HG03439 (cell line): ENCODE results near the gene CDK17.
"Not testable (repeated sequence)": the region's sequence is repeated elsewhere in the genome, so short reads cannot be mapped to it uniquely, and the experiment has no call there.

Source experiments
- ATAC-seq: cut with Tn5 transposase; IDR thresholded peaks from one replicate; pipeline ENCODE4 v1.9.1; 2021; ENCODE audit warnings: mild to moderate bottlenecking, moderate library complexity; ENCODE audit not compliant: unreplicated experiment

The CDK17 gene

DNA sequence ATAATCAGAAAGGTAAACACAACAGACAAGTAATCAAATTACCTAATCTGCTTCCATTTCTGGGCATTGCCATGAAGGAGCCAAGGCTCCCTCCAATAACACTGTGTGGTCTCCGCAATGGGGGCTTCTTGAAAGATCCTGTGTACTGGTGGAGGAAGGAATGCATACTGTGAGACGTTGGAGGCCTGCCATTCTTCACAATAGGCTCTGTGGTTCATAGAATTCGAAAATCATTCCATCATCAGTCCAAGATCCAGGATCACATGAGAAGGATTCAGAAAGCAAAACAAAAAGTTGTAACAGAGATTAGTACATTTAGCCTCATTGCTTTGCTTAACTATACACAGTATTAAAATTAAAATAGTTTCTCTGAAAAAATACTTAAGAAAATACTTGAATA lies 76.3 kb downstream of the CDK17 start:
- no peak for ATAC-seq

DNA sequence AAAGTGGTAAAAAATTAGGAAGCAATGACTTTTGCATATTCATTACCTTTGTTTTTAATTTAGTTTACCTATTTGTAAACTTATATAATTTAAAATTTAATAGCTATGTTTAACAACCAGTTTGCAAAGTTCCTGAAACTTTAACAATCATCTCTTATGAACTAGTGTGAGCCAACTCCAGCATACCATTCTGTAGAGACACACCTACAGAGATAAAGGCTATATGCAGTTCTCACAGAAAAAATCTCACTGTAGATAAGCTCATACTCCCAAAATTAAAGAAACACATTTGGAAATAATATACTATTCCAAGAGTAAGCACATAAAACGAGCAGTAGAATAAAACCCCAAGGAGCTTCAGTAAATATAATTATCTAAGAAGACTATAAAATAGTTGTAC lies 77.5 kb downstream of the CDK17 start:
- ATAC-seq: no peak

DNA sequence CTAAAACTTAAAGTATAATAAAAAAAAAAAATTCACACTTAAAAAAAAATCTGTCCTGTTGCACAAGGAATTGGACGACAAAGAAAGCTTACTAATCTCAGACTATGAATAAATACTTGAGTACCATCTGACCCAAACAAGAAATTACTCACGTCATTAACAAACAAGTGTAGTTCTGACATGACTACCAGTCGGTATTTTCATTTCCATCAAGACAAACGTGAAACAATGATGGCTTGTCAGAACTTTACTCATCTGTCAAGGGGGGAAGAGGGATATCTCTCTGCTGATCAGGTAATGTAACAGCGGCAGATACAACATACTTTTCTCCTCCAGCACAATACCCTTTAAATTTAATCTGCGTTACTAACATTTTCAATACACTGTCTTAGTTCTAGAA lies 78.3 kb downstream of the CDK17 start:
- no peak for ATAC-seq

DNA sequence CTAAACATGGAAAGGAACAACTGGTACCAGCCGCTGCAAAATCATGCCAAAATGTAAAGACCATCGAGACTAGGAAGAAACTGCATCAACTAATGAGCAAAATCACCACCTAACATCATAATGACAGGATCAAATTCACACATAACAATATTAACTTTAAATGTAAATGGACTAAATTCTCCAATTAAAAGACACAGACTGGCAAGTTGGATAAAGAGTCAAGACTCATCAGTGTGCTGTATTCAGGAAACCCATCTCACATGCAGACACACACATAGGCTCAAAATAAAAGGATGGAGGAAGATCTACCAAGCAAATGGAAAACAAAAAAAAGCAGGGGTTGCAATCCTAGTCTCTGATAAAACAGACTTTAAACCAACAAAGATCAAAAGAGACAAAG lies 82.4 kb downstream of the CDK17 start:
- not testable (repeated sequence) for ATAC-seq

DNA sequence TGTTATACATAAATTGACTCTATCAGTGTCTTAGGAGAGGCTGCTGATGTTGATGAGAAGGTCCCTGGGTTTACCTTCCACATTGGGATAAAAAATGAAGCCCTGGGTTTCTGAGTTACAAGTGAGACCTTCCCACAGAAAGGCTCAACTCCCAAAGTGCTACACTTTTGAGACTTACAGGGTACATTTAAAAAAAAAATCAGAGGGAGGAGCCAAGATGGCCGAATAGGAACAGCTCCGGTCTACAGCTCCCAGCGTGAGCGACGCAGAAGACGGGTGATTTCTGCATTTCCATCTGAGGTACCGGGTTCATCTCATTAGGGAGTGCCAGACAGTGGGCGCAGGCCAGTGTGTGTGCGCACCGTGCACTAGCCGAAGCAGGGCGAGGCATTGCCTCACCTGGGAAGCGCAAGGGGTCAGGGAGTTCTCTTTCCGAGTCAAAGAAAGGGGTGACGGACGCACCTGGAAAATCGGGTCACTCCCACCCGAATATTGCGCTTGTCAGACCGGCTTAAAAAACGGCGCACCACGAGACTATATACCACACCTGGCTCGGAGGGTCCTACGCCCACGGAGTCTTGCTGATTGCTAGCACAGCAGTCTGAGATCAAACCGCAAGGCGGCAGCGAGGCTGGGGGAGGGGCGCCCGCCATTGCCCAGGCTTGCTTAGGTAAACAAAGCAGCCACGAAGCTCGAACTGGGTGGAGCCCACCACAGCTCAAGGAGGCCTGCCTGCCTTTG lies 84.3 kb downstream of the CDK17 start:
- not testable (repeated sequence) for ATAC-seq

DNA sequence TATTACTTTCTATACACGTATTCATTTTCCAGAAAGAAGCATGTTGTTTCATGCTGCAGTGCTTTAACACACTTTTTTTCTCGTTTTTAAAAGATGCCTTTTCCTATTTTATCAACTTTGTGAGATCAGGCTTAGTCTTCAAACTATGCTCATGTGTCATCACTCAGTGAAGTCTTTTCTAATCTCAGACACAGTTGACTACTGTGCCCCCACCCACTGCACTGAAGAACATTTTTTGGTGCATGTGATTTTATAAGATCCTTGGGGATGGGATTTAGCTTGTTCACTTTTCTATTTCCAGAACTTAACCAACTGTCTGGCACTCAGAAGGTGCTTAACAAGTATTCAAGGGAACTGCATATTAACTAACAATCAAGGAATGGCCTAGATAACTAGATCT lies 85.5 kb downstream of the CDK17 start:
- ATAC-seq: no peak

DNA sequence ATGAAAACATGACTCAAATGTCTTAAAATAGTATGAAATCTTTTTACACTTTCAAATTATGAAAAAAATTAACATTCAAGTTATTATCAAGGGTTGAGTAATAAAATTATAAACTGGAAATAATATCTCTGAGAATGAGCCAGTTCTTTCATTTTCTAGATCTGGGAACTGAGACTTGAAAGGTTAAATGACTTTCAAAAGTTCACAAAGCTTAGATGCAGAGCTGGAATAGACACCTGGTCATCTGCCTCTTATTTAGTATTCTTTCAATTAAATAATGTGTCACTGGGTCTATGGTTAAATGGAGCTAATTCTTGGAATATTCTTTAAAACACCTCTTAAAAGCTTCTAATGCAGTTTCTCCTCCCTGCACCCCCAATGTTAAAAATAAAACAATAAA lies 86.6 kb downstream of the CDK17 start:
- ATAC-seq: no peak

DNA sequence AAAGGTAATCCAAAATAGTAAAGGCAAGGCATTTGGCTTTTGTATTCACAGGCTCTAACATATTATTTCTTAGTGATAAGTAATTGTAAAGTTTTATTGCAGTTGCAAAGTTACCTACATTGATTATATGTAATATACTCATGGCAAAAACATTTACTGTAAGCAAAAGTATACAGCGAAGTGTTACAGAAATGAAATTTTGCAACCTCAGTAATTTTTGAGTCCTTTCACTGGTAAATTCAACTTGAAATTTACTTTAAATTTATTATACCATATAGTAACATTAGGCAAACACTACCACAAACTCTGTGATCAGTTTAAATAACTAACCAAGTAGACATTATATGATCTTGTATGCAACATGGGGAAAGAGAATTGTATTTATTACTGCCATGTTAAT lies 89.0 kb downstream of the CDK17 start:
- no peak for ATAC-seq

DNA sequence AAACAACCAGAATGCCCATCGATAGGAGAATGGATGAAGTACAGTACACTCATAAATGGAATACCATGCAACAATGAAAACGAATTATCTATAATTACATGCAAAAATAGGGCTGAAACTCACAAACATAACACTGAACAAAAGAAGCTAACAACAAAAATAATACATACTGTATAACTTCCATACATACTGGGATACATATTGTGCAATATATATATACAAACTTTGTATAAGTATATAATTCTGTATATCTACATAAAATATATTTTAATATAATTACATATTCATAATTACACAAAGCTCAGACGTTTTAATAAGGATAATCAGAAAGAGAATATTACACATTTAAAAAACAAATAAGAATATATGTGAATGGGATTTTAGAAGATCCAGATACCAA lies 90.2 kb downstream of the CDK17 start:
- ATAC-seq: no peak

DNA sequence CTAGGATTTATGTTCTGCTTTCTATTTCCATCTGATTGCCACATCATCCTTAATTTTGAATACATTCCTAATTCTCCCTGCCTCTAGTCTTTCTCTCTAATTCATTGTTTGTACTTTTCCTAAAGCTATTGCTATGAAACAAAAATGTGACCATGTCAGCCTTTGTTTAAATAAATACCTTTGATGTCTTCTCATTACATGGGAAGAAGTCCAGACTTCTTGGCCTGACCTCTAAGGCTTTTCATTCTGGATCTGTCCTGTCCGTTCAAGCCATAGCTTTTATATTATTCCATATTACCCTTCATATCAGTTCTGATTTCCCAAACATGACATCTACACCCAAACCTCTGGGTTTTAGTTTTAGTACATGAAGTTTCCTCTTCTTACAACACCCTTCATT lies 91.4 kb downstream of the CDK17 start:
- ATAC-seq: no peak

DNA sequence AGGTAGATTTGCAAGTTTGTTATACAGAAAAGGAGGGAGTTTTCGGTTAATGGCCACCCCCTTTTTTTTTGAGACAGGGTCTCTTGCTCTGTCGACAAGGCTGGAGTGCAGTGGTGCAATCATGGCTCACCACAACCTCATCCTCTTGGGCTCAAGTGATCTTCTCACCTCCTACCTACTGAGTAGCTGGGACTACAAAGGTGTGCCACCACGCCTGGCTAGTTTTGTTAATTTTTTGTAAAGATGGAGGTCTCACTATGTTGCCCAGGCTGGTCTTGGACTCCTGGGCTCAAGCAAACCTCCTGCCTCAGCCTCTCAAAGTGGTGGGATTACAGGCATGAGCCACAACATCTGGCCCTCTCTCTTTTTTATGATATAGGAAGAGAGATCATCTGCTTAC lies 94.6 kb downstream of the CDK17 start:
- ATAC-seq: no peak

DNA sequence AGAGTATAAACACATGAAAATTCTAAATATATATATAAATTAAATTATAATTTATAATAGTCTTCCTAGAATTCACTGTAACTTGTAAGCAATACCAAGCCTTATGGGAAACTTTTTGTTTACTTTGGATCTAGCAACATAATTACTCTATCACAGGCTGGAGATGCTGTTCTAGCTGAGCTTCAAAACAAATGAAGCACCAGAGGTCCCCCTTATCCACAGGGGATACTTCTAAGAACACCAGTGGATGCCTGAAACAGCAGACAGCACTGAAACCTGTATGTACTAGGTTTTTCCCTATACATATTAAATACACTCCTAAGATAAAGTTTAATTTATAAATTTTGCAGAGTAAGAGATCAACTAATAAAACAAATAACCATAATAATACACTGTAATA lies 96.6 kb downstream of the CDK17 start:
- ATAC-seq: no peak

DNA sequence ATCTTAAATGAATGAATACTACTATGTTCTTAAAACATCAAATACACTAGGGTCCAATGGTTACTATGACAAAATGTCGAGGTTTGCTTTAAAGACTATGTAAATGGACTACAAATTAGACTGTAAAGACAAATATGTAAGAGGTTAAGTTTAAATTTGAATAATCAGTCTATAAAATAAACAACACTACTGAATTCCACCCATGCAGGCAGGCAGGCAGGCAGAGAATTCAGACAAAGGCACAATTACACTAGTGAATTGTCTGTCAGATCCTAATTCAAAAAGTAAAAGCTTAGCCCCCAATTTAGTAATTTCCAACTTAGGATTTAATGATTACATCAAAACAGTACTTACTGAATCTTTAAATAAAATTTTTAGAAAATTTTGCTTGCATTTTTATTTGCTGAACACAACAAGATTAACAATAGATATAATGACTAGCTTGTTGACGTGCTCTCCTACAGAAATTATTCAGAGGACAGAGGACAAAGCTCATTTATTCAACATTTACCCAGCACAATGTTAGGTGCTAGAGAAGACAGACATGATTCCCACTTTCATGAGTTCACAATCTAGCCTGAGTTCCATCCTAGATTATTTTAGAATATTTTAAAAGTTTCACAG lies 97.4 kb downstream of the CDK17 start:
- no peak for ATAC-seq

DNA sequence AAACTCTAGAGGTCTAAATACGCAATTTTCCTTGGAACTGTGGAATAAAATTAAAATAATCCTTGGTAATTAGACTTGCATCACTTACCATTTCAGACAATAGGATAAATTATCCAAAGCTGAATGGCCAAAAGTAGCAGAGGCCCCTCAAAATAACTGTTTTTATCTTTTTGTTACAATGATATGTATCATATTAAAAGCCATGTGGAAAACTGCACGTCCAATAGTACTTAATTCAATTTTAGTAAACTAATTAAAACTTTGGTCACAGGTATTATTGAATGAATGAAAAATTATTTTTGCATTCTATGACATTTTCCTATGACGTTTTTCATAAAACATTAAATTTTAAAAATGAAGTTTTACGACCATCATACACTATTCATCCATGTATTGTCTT lies 98.5 kb downstream of the CDK17 start:
- no peak for ATAC-seq

DNA sequence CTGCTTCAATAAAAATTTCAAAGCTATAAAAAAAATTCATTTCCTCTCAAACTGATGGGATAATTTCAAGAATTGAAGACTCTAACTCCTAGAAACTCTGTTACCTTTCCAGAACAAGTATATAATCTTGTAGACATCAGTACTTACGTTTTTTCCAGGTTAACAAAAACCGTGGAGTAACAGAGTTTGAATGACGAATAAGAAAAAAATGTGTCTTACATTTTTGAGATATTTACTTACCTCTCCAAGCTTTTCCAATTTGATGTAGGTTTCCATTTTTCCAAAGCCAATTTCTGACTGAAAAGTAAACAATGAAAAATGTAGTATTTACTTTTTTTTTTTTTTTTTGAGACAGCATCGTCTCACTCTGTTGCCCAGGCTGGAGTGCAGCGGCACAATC lies 100.2 kb downstream of the CDK17 start:
- no peak for ATAC-seq

DNA sequence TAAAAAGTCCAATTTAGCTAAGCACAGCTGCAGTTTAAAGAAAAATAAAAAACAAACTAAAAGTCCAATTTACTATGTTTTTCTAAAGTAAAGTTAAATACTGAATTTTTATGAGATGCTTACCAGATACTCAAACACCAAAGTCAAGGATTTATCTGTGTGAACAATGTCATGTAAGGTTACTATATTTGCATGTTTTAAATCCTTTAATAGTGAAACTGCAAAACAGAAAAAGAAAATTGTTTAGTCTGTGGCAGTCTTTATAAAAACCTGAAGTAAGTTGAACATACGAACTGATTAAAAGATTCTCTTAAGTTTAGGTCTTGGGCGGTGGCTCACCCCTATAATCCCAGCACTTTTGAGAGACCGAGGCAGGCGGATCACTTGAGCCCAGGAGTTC lies 102.7 kb downstream of the CDK17 start:
- ATAC-seq: no peak

DNA sequence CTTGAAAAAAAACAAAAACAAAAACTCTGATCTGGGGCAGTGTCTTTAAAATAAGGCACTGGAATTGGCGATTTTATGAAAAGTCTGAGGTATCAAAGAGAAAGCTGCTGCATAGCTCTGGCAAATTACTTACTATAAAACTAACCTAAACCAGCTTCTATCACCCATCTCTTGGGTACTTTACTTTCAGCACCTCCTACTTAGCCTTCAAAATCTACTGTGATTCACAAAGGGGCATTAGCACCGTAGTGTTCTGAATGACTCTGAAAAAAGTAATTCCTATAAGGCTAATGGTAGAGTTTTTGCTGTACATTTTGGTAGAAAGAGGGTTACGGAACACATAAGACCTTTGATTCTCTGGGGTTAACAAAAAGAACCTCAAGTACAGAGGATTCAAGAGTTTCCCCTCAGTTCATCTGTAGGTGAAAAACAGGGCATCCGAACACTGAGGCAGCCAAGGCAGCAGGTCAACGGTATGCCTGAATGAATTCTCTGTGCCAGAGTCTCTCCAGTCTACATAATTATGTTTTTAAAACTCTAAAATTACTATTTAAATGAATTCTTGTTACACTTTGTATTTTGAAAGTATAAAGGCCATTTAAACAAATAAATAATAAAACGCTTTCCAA lies 104.6 kb downstream of the CDK17 start:
- ATAC-seq: no peak

DNA sequence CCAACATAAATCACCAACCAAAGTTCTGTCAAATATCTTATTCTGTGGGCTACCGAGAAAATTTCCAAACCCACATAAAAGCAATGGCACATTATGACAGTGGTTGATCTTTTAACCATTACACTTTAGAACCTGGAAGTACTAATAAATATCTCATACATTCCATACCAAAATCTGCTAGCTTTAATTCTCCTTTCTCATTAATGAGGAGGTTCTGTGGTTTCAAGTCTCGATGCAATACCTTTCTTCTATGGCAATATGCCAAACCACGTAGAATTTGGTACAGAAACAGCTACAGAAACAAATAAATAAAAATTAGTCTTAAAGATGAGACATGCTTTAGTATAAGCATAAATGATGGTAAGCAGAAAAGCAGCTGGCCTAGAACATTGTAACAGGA lies 105.4 kb downstream of the CDK17 start:
- ATAC-seq: no peak

DNA sequence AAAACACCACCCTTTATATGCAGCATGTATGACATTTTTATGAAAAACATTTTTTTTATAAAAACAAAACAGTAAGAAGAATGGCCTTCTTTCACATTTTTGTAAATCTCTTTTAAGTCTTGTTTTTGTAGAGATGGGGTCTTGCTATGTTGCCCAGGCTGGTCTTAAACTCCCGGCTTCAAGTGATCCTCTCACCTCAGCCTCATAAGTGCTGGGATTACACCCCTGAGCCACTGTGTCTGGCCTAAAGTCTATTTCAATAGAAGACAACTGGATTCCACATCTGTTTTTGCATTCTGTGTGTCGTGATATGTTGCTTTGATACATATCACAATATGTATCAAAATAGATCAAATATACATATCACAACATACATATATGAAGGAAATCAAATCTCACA lies 107.1 kb downstream of the CDK17 start:
- no peak for ATAC-seq

DNA sequence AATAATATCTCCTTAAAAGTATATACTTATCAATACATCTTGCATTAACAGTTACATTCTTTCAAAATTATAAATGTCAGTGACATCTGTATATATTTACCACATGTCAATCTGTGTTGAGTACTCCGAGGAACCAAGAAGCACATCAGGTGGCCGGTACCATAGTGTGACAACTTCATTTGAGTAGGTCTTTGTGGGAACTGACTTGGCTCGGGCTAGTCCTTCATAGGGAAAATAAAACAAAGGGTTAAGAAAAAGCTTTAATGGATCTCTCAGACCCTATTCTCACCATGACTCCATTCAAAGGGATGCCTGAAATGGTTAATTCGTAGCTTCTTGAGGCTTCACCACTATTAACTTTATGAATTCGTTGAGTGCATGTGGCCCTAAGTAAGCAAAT lies 111.2 kb downstream of the CDK17 start:
- no peak for ATAC-seq

DNA sequence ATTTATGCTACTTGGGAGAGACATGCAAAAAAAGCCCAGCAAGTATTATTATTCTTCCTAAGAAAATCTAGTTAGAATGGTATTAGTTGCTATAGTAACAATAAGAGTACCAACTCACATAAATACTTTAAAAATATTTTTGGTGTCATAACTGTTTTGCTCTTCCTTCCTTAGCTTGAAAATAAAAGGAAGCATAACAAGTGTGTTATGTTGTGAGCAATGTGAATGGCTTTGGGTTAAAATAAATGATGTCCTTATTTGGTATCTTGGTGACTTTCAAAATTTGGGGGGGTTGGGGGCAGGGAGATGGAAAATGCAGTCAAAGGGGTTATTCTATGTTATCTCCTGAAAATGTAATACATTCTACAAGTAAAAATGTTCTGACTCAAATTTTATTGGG lies 115.1 kb downstream of the CDK17 start:
- ATAC-seq: no peak

DNA sequence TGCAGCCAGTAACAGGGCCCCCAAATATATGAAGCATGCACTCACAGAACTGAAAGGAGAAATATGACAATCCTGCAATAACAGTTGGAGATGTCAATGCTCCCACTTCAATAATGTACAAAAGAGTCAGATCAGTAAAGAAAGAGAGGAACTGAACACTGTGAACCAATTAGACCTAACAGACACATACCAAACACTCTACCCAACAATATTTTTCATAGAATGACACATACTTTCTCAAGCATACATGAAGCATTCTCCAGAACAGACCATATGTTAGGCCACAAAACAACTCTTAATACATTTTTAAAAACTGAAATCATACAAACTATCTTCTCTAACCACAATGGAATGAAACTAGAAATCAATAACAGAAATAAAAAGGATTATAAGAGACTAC lies 125.9 kb downstream of the CDK17 start:
- no peak for ATAC-seq
